Naive thymus-derived CD4-positive, alpha-beta T cell (primary cell): ENCODE data around the gene C18orf63. TPM values are rescaled to one million over a fixed set of nuclear protein-coding genes. Genes with fewer than 3 reads are reported as not detected.
A peak's percentile ranks its signal among the peaks of the same experiment; 100 is the strongest.

Source experiments
- ATAC-seq: fragments of 150-1000 bp; cut with Tn5 transposase; 2 replicates; pipeline ENCODE4 v1.10.0; 2021; ENCODE audit warnings: mild to moderate bottlenecking, moderate library complexity
- CTCF ChIA-PET: fragments of 350-600 bp; sonication (Branson Sonifier 250); formaldehyde crosslinking; loops from one replicate; lab custom pipeline; 2021; ENCODE audit warnings: antibody characterized with exemption; lab: Charles Lee
- POLR2A ChIA-PET: fragments of 350-600 bp; sonication (Branson Sonifier 250); formaldehyde crosslinking; loops from one replicate; lab custom pipeline; 2021; ENCODE audit warnings: antibody characterized with exemption, inconsistent platforms; lab: Charles Lee
- DNase-seq, 9 donors: peaks; one replicate each; pipeline versions ENCODE4 v3.0.0 to v3.0.0-alpha.2; 2020 to 2022; ENCODE audit warnings: mixed read lengths in 1 of 9
- H3K27ac ChIP-seq: one replicate; pipeline ENCODE4 v1.7.0; 2013; ENCODE audit warnings: mild to moderate bottlenecking, low read depth, low read length, moderate library complexity
- H3K27me3 ChIP-seq, 2 donors: one replicate each; pipeline ENCODE4 v1.7.0; 2013; ENCODE audit warnings: low read length in 2 of 2, mild to moderate bottlenecking in 2 of 2, moderate library complexity in 2 of 2; ENCODE audit not compliant: control insufficient read depth in 2 of 2, insufficient read depth in 2 of 2
- H3K36me3 ChIP-seq, 3 experiments: 1 replicate in 2 of 3; 2 replicates in 1 of 3; pipeline ENCODE4 v1.7.0; 2013; ENCODE audit warnings: low read length in 3 of 3, mild to moderate bottlenecking in 3 of 3, moderate library complexity in 1 of 3; ENCODE audit not compliant: insufficient read depth in 3 of 3, control insufficient read depth in 2 of 3
- H3K4me1 ChIP-seq, 2 donors: one replicate each; pipeline ENCODE4 v1.7.0; 2013; ENCODE audit warnings: low read length in 2 of 2, mild to moderate bottlenecking in 2 of 2, moderate library complexity in 1 of 2; ENCODE audit not compliant: control insufficient read depth in 2 of 2, insufficient read depth in 2 of 2
- H3K4me3 ChIP-seq: 2 replicates; pipeline ENCODE4 v1.7.0; 2013; ENCODE audit warnings: mild to moderate bottlenecking, low read length
- H3K9me3 ChIP-seq, 3 experiments: 1 replicate in 2 of 3; 2 replicates in 1 of 3; pipeline ENCODE4 v1.7.0; 2013; ENCODE audit warnings: low read length in 3 of 3; ENCODE audit not compliant: control insufficient read depth in 2 of 3
- H3K27ac Mint-ChIP-seq, 9 donors: one replicate each; pipeline ENCODE4 v1.8.0; 2020 to 2022; ENCODE audit warnings: mixed read lengths in 9 of 9, mild to moderate bottlenecking in 8 of 9, moderate library complexity in 5 of 9, inconsistent platforms in 2 of 9
- H3K27me3 Mint-ChIP-seq, 5 donors: one replicate each; pipeline ENCODE4 v1.8.0; 2021 to 2022; ENCODE audit warnings: mixed read lengths in 5 of 5, mild to moderate bottlenecking in 1 of 5
- H3K36me3 Mint-ChIP-seq, 5 donors: one replicate each; pipeline ENCODE4 v1.8.0; 2020 to 2022; ENCODE audit warnings: mixed read lengths in 5 of 5, mild to moderate bottlenecking in 3 of 5, inconsistent platforms in 1 of 5
- H3K4me1 Mint-ChIP-seq, 7 donors: one replicate each; pipeline ENCODE4 v1.8.0; 2020 to 2022; ENCODE audit warnings: mixed read lengths in 7 of 7, mild to moderate bottlenecking in 3 of 7, inconsistent platforms in 1 of 7
- H3K4me3 Mint-ChIP-seq, 10 donors: one replicate each; pipeline ENCODE4 v1.8.0; 2020 to 2022; ENCODE audit warnings: mild to moderate bottlenecking in 10 of 10, mixed read lengths in 10 of 10, moderate library complexity in 6 of 10, inconsistent platforms in 2 of 10
- H3K9me3 Mint-ChIP-seq, 11 donors: one replicate each; pipeline ENCODE4 v1.8.0; 2020 to 2022; ENCODE audit warnings: mixed read lengths in 11 of 11, mild to moderate bottlenecking in 4 of 11, inconsistent platforms in 1 of 11, moderate library complexity in 1 of 11
- intact Hi-C, 2 donors: fragments of 100-400 bp; cut with micrococcal nuclease; formaldehyde crosslinking; loops; one replicate each; pipeline ENCODE4 v1.15.1; 2023
- polyA plus RNA-seq, 2 donors: library from polyadenylated mRNA; unstranded; fragments of 300-500 nt; fragmentation: Illumina TruSeq; gene quantifications; one replicate each; pipeline ENCODE4 v1.2.3, GENCODE V29; 2021
- total RNA-seq, 6 experiments: library from RNA in 5 of 6; stranded (reverse) in 5 of 6; gene quantifications; 1 replicate in 5 of 6; 2 replicates in 1 of 6; pipeline ENCODE4 v1.2.3 and lab custom pipeline; 2021 to 2026

C18orf63 gene
- total and polyA plus RNA-seq, 7 experiments from 2014 or later: not detected

DNA sequence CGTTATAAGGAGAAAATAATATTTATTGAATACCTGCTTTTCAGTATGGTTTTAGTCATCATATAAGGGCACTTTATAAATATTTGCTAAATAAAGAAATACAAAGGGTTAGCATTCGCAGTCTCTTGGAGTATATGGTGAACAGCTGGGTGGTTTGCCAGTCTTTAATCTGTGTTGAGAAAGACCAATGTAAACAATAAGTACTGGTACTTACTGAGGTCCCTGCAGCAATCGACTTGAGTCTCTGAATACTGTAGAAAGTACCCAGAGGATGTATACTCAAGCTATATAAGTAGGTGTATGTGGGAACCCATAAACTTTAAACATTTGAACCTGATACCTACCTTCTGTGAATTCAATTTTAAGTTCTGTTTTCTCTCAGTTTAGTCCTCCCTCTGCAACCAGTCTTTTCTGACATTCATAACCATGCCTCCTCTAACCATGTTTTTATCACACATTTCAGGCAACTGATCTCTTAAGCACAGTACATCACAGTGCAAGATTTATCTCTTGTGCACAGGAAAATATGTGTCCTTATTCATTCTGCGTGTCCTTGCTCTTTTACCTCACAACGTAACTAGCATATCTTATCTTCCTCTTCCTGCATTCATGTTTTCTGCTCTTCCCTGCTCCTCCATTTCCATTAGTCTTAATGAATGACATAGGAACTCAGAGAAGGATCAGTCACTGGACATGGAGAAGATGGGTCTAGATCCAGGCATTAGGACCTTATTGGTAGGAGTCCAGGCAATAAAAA, 21.7 kb downstream of the C18orf63 start:
- H3K27me3 ChIP-seq: no peaks in the 10 kb centered on the region
- no peaks in the 10 kb centered on the region for H3K4me1 ChIP-seq
- POLR2A ChIA-PET: no interaction called here
- no peaks in the 10 kb centered on the region for H3K36me3 ChIP-seq
- ATAC-seq (no peak), DNase-seq (no peak)
- H3K4me3 Mint-ChIP-seq: no peak overlapping the region
- no peak overlapping the region for H3K27ac Mint-ChIP-seq
- no peak overlapping the region for H3K4me3 ChIP-seq
- no peaks in the 10 kb centered on the region for H3K36me3 Mint-ChIP-seq
- intact Hi-C loops: no loop called here
- H3K27me3 Mint-ChIP-seq: peaks cover 4 to 24% (median 11%) of the 10 kb centered on the region in 5 donors
- H3K27ac ChIP-seq: no peak overlapping the region
- H3K9me3 ChIP-seq: no peaks in the 10 kb centered on the region
- H3K9me3 Mint-ChIP-seq: peaks cover 0 to 4% (median 0%) of the 10 kb centered on the region in 11 donors
- H3K4me1 Mint-ChIP-seq: peaks cover 0 to 8% (median 0%) of the 10 kb centered on the region in 7 donors
- CTCF ChIA-PET: interaction anchor here (0.7 kb wide), 1 partner anchor 141 kb away, joined by 3 read pairs; no protein-coding TSS in a partner anchor

GRCh38 chr18:74337912-74338309, 22.3 kb downstream of the C18orf63 start:
- ATAC-seq (no peak), DNase-seq (no peak)
- no peaks in the 10 kb centered on the region for H3K4me1 ChIP-seq
- CTCF ChIA-PET: interaction anchor here (1.5 kb wide), 1 partner anchor 156 kb away, joined by 9 read pairs; no protein-coding TSS in a partner anchor
- POLR2A ChIA-PET: no interaction called here
- Mint-ChIP-seq H3K36me3 (no peaks in the 10 kb centered on the region), H3K27me3 (peaks cover 4 to 26% (median 8%) of the 10 kb centered on the region in 5 donors), H3K4me3 (no peak overlapping the region), H3K9me3 (peaks cover 0 to 4% (median 0%) of the 10 kb centered on the region in 11 donors), H3K27ac (no peak overlapping the region), H3K4me1 (peaks cover 0 to 8% (median 0%) of the 10 kb centered on the region in 7 donors)
- no peak overlapping the region for H3K27ac ChIP-seq
- H3K27me3 ChIP-seq: no peaks in the 10 kb centered on the region
- no peak overlapping the region for H3K4me3 ChIP-seq
- no peaks in the 10 kb centered on the region for H3K36me3 ChIP-seq
- no peaks in the 10 kb centered on the region for H3K9me3 ChIP-seq
- intact Hi-C loops: no loop called here

DNA sequence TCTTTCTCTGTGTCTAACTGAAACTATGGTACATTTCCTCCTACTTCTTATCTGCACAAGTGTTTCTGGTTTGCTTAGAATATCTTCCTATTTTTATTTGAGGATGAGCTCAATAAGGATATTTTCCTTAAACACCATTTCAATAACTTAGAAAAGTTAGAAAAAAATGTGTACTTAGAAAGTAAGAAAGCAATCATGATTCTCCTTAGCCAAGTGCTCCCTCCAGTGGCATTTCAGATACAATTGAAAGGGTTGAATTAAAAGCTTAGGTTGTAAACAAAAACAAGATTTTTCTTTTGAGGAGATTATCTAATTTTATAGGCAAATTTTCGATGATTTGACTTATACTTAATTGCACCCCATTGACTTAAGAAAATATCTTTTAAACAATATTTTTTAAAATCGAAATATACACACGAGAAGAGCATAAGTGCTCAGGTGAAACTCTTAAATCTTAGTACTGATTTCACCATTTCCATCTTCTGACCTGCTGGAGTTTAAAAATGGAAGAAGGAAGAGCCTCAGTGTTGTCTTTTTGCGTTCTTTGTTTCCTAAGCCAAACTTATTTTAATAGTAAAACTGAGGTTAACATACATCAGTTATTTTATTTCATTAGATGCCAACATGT, 26.9 kb downstream of the C18orf63 start:
- no peaks in the 10 kb centered on the region for H3K9me3 ChIP-seq
- no peak overlapping the region for H3K4me3 Mint-ChIP-seq
- H3K27me3 Mint-ChIP-seq: peaks cover 2 to 39% (median 4%) of the 10 kb centered on the region in 5 donors
- no peak overlapping the region for H3K27ac ChIP-seq
- CTCF ChIA-PET: interaction anchor here (0.6 to 2.6 kb wide), 18 partner anchors 14 to 302 kb away, joined by 3 to 17 read pairs (median 4); no protein-coding TSS in a partner anchor
- no peaks in the 10 kb centered on the region for H3K27me3 ChIP-seq
- no peaks in the 10 kb centered on the region for H3K4me1 Mint-ChIP-seq
- no peak overlapping the region for H3K4me3 ChIP-seq
- H3K9me3 Mint-ChIP-seq: no peaks in the 10 kb centered on the region
- peak in 7 of 9 donors; percentile 11 to 59 (median 38) for DNase-seq
- H3K27ac Mint-ChIP-seq: no peak overlapping the region
- POLR2A ChIA-PET: no interaction called here
- peak; percentile 49 for ATAC-seq
- no peaks in the 10 kb centered on the region for H3K36me3 ChIP-seq
- no peaks in the 10 kb centered on the region for H3K4me1 ChIP-seq
- intact Hi-C loops: loop anchor here (1.0 to 10.0 kb wide), 7 partner anchors 100 to 1688 kb away; partner anchors contain the start of gene FBXO15 (in 1 of the 2)
- H3K36me3 Mint-ChIP-seq: no peaks in the 10 kb centered on the region

- H3K4me1 ChIP-seq: no peaks in the 10 kb centered on the region
- no peaks in the 10 kb centered on the region for H3K36me3 ChIP-seq
- no peaks in the 10 kb centered on the region for H3K9me3 ChIP-seq
- H3K4me3 ChIP-seq: no peak overlapping the region
- H3K4me1 Mint-ChIP-seq: peaks cover 0 to under 1% (median 0%) of the 10 kb centered on the region in 7 donors
- no peak overlapping the region for H3K4me3 Mint-ChIP-seq
- ChIA-PET CTCF (interaction anchor here (0.6 to 1.6 kb wide), 2 partner anchors 149 to 203 kb away, joined by 4 to 5 read pairs; no protein-coding TSS in a partner anchor), POLR2A (no interaction called here)
- ATAC-seq: no peak
- H3K36me3 Mint-ChIP-seq: no peaks in the 10 kb centered on the region
- intact Hi-C loops: loop anchor here in 1 of 2 donors (10.0 kb wide), 1 partner anchor 1691 kb away; no protein-coding TSS in a partner anchor
- H3K27me3 Mint-ChIP-seq: peaks cover 0 to 28% (median 0%) of the 10 kb centered on the region in 5 donors
- DNase-seq: no peak
- no peaks in the 10 kb centered on the region for H3K27me3 ChIP-seq
- H3K27ac Mint-ChIP-seq: no peak overlapping the region
- no peaks in the 10 kb centered on the region for H3K9me3 Mint-ChIP-seq
- H3K27ac ChIP-seq: no peak overlapping the region
These were observed 30.6 kb downstream of the C18orf63 start for GRCh38 chr18:74346206-74346605.

DNA sequence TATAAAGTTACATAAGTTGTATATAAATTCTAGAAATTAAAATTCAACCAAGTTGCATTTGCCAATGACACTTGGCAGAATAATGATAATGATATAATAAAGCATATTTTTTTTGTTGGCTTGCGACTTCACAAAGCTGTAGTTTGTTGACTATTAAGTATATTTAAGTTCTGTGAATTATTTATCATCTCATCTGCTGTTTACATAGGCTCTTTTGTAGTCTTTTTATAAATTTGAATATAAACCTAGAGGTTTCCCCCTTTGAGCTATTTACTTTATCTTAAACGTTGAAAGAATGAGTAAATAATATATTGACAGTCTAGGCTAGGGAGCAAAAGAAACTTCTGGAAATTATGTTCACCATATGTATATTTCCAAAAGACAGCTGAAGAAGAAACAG, 32.9 kb downstream of the C18orf63 start:
- Mint-ChIP-seq H3K27ac (no peak overlapping the region), H3K4me3 (no peak overlapping the region), H3K36me3 (no peaks in the 10 kb centered on the region), H3K27me3 (peaks cover 0 to 23% (median 0%) of the 10 kb centered on the region in 5 donors), H3K4me1 (peaks cover 0 to 9% (median 3%) of the 10 kb centered on the region in 7 donors), H3K9me3 (no peaks in the 10 kb centered on the region)
- H3K9me3 ChIP-seq: no peaks in the 10 kb centered on the region
- ChIA-PET POLR2A (interaction anchor here (0.5 kb wide), 1 partner anchor 114 kb away, joined by 4 read pairs; no protein-coding TSS in a partner anchor), CTCF (interaction anchor here (0.7 to 3.7 kb wide), 4 partner anchors 39 to 203 kb away, joined by 3 to 13 read pairs (median 8); no protein-coding TSS in a partner anchor)
- no peak for DNase-seq
- H3K36me3 ChIP-seq: no peaks in the 10 kb centered on the region
- intact Hi-C loops: loop anchor here in 1 of 2 donors (10.0 kb wide), 1 partner anchor 1694 kb away; no protein-coding TSS in a partner anchor
- H3K27ac ChIP-seq: no peak overlapping the region
- H3K27me3 ChIP-seq: no peaks in the 10 kb centered on the region
- no peak overlapping the region for H3K4me3 ChIP-seq
- ATAC-seq: no peak
- H3K4me1 ChIP-seq: no peaks in the 10 kb centered on the region

- Mint-ChIP-seq H3K4me1 (peaks cover 0 to 9% (median 4%) of the 10 kb centered on the region in 7 donors), H3K27me3 (peaks cover 0 to 22% (median 0%) of the 10 kb centered on the region in 5 donors), H3K4me3 (no peak overlapping the region), H3K27ac (no peak overlapping the region), H3K36me3 (no peaks in the 10 kb centered on the region), H3K9me3 (no peaks in the 10 kb centered on the region)
- Histone ChIP-seq H3K27me3 (no peaks in the 10 kb centered on the region), H3K4me1 (peaks cover 0 to 1% of the 10 kb centered on the region in 2 donors), H3K4me3 (no peak overlapping the region), H3K36me3 (no peaks in the 10 kb centered on the region), H3K27ac (no peak overlapping the region), H3K9me3 (no peaks in the 10 kb centered on the region)
- CTCF ChIA-PET: interaction anchor here (8.5 kb wide), 1 partner anchor 143 kb away, joined by 269 read pairs; the partner anchor contains the start of gene CNDP2
- DNase-seq (no peak), ATAC-seq (no peak)
- intact Hi-C loops: loop anchor here in 1 of 2 donors (5.0 to 10.0 kb wide), 3 partner anchors 59 to 1993 kb away; partner anchors contain the start of genes CYB5A and ZNF407
- POLR2A ChIA-PET: no interaction called here
These were observed 35.7 kb downstream of the C18orf63 start for GRCh38 chr18:74351354-74351753.
